Measurements from ENCODE around the gene DMRTB1. TPM values are rescaled to one million over a fixed set of nuclear protein-coding genes. Genes with fewer than 3 reads are reported as not detected.

Gene DMRTB1
- total and polyA plus RNA-seq, 2 of the 4 experiments (the other 2 are of a cell fraction) = not detected

DNA sequence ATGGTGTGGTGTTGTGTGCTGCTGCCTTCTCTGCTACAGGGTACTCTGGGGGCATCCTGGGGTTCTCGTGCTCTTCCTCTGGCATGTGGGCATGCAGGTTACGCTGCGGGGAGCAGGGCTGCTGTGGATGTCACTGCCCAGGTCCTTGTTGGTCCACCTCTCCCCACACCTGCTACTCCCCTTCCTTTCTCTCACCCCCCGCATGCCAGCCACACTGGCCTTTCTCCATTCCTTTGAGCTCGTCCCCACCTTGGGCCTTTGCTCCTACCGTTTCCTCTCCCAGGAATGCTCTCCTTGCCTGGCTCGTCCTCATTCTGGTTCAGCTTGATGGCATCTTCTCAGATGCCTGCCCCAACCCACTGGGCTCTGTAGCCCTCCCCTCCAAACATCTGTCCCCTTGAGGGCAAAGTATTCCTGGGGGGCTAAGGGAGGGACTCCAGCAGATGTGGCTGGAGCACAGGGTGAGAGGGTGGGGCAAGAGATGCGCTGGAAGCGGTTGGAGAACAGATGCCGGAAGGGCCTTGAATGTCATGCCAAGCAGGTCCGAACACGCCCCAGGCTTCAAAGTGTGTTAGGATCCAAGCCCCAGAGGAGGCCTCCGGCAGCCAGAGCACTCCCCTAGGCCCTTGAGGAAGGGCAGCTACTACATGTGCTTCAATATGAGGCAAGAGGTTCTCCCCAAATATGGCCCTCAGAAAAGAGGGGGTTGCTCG lies 23.4 kb downstream of the DMRTB1 start:
- POLR2A ChIA-PET (ENCODE audit: unreplicated experiment) = no interaction called here
- no peak overlapping the region for H2BK120ac ChIP-seq (ENCODE audit: low read depth, low read length)
- no peak overlapping the region for H4K5ac ChIP-seq (ENCODE audit: low read depth, low read length)
- no peak overlapping the region for H3K9ac ChIP-seq (ENCODE audit: low read depth, low read length)
- H3K4me3 ChIP-seq (ENCODE audit: insufficient read depth, low read depth, low read length) = no peak overlapping the region
- TF ChIP-seq, protein P1, sequence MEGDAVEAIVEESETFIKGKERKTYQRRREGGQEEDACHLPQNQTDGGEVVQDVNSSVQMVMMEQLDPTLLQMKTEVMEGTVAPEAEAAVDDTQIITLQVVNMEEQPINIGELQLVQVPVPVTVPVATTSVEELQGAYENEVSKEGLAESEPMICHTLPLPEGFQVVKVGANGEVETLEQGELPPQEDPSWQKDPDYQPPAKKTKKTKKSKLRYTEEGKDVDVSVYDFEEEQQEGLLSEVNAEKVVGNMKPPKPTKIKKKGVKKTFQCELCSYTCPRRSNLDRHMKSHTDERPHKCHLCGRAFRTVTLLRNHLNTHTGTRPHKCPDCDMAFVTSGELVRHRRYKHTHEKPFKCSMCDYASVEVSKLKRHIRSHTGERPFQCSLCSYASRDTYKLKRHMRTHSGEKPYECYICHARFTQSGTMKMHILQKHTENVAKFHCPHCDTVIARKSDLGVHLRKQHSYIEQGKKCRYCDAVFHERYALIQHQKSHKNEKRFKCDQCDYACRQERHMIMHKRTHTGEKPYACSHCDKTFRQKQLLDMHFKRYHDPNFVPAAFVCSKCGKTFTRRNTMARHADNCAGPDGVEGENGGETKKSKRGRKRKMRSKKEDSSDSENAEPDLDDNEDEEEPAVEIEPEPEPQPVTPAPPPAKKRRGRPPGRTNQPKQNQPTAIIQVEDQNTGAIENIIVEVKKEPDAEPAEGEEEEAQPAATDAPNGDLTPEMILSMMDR (conservative IDR thresholded peaks at IDR 0.05; ENCODE audit: low read depth, low read length) = no peak
- TF ChIP-seq NFE2L2 (IDR thresholded peaks at IDR 0.05; ENCODE audit: low read depth, low read length) (no peak), RAD21 (IDR thresholded peaks at IDR 0.05; ENCODE audit: low read length) (no peak), MAZ (IDR thresholded peaks at IDR 0.05; ENCODE audit: borderline replicate concordance, low read depth, low read length) (no peak), CHD1 (IDR thresholded peaks at IDR 0.05; ENCODE audit: low read depth, low read length) (no peak), POLR2A (IDR thresholded peaks at IDR 0.05; ENCODE audit: low read depth, low read length) (no peak), RFX5 (IDR thresholded peaks at IDR 0.05; ENCODE audit: low read depth, low read length) (no peak), ELK1 (IDR thresholded peaks at IDR 0.05; ENCODE audit: borderline replicate concordance, low read depth, low read length) (no peak), RCOR1 (IDR thresholded peaks at IDR 0.05; ENCODE audit: insufficient replicate concordance, low read length) (no peak), MAFK (IDR thresholded peaks at IDR 0.05; ENCODE audit: low read depth, low read length) (no peak), SMC3 (IDR thresholded peaks at IDR 0.05; ENCODE audit: low read depth, low read length) (no peak), MXI1 (IDR thresholded peaks at IDR 0.05; ENCODE audit: borderline replicate concordance, low read depth, low read length) (no peak), BHLHE40 (IDR thresholded peaks at IDR 0.05; ENCODE audit: low read depth, low read length) (no peak)
- TF ChIP-seq, protein P2, sequence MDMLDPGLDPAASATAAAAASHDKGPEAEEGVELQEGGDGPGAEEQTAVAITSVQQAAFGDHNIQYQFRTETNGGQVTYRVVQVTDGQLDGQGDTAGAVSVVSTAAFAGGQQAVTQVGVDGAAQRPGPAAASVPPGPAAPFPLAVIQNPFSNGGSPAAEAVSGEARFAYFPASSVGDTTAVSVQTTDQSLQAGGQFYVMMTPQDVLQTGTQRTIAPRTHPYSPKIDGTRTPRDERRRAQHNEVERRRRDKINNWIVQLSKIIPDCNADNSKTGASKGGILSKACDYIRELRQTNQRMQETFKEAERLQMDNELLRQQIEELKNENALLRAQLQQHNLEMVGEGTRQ (IDR thresholded peaks at IDR 0.05; ENCODE audit: low read depth, low read length) = no peak
- H3K79me1 ChIP-seq (ENCODE audit: low read depth in 1 of 2, low read length in 2 of 2) = no peaks in the 10 kb centered on the region
- in situ Hi-C loops (cut with MboI; ENCODE audit: low sequenced_read_pairs) = no loop called here
- peaks cover 46% of the 10 kb centered on the region for H3K27me3 ChIP-seq (ENCODE audit: control insufficient read depth, insufficient read depth, low read length)
- H2AK9ac ChIP-seq (replicated peaks; ENCODE audit: low read depth, low read length, poor library complexity) = no peak overlapping the region
- intact Hi-C loops (cut with micrococcal nuclease) = no loop called here
- no peak overlapping the region for H3K4ac ChIP-seq (ENCODE audit: low read depth, low read length)
- BruUV-seq (replicated peaks) = no TSS peak
- CTCF ChIA-PET = no interaction called here
- no peaks in the 10 kb centered on the region; the same call in 1 of the 2 replicates for H3K9me3 ChIP-seq (ENCODE audit: control insufficient read depth, insufficient read depth, low read length)
- H2BK15ac ChIP-seq (ENCODE audit: low read depth, low read length) = no peak overlapping the region
- H2BK5ac ChIP-seq (ENCODE audit: low read depth, low read length, poor library complexity, severe bottlenecking) = no peak overlapping the region
- no peak overlapping the region for H2AK5ac ChIP-seq (ENCODE audit: low read depth, low read length)
- H3K4me2 ChIP-seq (ENCODE audit: low read depth, low read length) = no peak overlapping the region
- WGBS, 2 experiments (ENCODE audit: extremely low coverage in 2 of 2, insufficient read length in 1 of 2) = 90% methylated on average over 3 of the region's 14 CpGs; no CpG with 5 or more reads in 1 of the 2 experiments
- no peaks in the 10 kb centered on the region; the same call in 1 of the 2 replicates for H3K9me1 ChIP-seq (ENCODE audit: insufficient read depth, low read length)
- no peak overlapping the region for H2AFZ ChIP-seq (replicated peaks; ENCODE audit: low read length, poor library complexity)
- H4K8ac ChIP-seq (ENCODE audit: low read depth in 2 of 2, low read length in 2 of 2) = no peak overlapping the region
- ATAC-seq (ENCODE audit: low read depth) = no peak
- H4K91ac ChIP-seq (ENCODE audit: insufficient read depth, low read depth, low read length) = no peak overlapping the region
- H3K36me3 ChIP-seq (ENCODE audit: control insufficient read depth, insufficient read depth, low read length) = no peaks in the 10 kb centered on the region
- H3K14ac ChIP-seq (replicated peaks; ENCODE audit: low read depth, low read length) = no peak overlapping the region
- H3K27ac ChIP-seq (ENCODE audit: insufficient read depth, low read length) = no peak overlapping the region
- H2BK20ac ChIP-seq (ENCODE audit: low read depth, low read length) = no peak overlapping the region
- no peak overlapping the region for H3K23ac ChIP-seq (ENCODE audit: low read depth, low read length)
- no peak overlapping the region for H3K18ac ChIP-seq (ENCODE audit: low read depth, low read length)
- no peak for DNase-seq
- no peaks in the 10 kb centered on the region for H4K20me1 ChIP-seq (ENCODE audit: insufficient read depth, low read length)
- no peak overlapping the region for H3K56ac ChIP-seq (ENCODE audit: extremely low read depth, insufficient read depth, low read length)
- dilution Hi-C loops (cut with HindIII; ENCODE audit: low sequenced_read_pairs, unreplicated experiment) = no loop called here
- peaks cover 2% of the 10 kb centered on the region; the same call in 1 of the 2 replicates for H3K4me1 ChIP-seq (ENCODE audit: control insufficient read depth, insufficient read depth, low read length)
